ENCODE results near the gene NPIPA5.
"Not testable (repeated sequence)": the region's sequence is repeated elsewhere in the genome, so short reads cannot be mapped to it uniquely, and the experiment has no call there.

NPIPA5 gene

GRCh38 chr16:15400314-15400713 lies 22.2 kb upstream of the NPIPA5 start:
- H3K4me1 Mint-ChIP-seq (ENCODE audit: low read depth); H3K9me3 Mint-ChIP-seq; H3K4me3 Mint-ChIP-seq; DNase-seq; H3K36me3 Mint-ChIP-seq (ENCODE audit: low read depth); H3K27ac Mint-ChIP-seq: not testable (repeated sequence)
- H3K27me3 Mint-ChIP-seq, result peaks cover 38% of the 10 kb centered on the region

- no peak overlapping the region for H3K4me3 Mint-ChIP-seq
- H3K4me1 Mint-ChIP-seq (ENCODE audit: low read depth), result no peaks in the 10 kb centered on the region
- DNase-seq, result no peak
- H3K27me3 Mint-ChIP-seq, result peaks cover 46% of the 10 kb centered on the region
- no peaks in the 10 kb centered on the region for H3K9me3 Mint-ChIP-seq
- no peaks in the 10 kb centered on the region for H3K36me3 Mint-ChIP-seq (ENCODE audit: low read depth)
- no peak overlapping the region for H3K27ac Mint-ChIP-seq
Measured at GRCh38 chr16:15399317-15399716, 21.2 kb upstream of the NPIPA5 start.

GRCh38 chr16:15398618-15399316 lies 20.7 kb upstream of the NPIPA5 start:
- no peak for DNase-seq
- H3K4me3 Mint-ChIP-seq, result no peak overlapping the region
- no peaks in the 10 kb centered on the region for H3K9me3 Mint-ChIP-seq
- H3K36me3 Mint-ChIP-seq (ENCODE audit: low read depth), result no peaks in the 10 kb centered on the region
- H3K27ac Mint-ChIP-seq, result no peak overlapping the region
- no peaks in the 10 kb centered on the region for H3K4me1 Mint-ChIP-seq (ENCODE audit: low read depth)
- peaks cover 51% of the 10 kb centered on the region for H3K27me3 Mint-ChIP-seq

GRCh38 chr16:15396948-15397594 lies 19.0 kb upstream of the NPIPA5 start:
- Mint-ChIP-seq H3K27ac (no peak overlapping the region), H3K27me3 (peaks cover 53% of the 10 kb centered on the region), H3K4me3 (no peak overlapping the region), H3K9me3 (no peaks in the 10 kb centered on the region), H3K36me3 (ENCODE audit: low read depth) (no peaks in the 10 kb centered on the region), H3K4me1 (ENCODE audit: low read depth) (no peaks in the 10 kb centered on the region)
- no peak for DNase-seq

- not testable (repeated sequence) for H3K27ac Mint-ChIP-seq; H3K36me3 Mint-ChIP-seq (ENCODE audit: low read depth); H3K9me3 Mint-ChIP-seq; DNase-seq; H3K4me1 Mint-ChIP-seq (ENCODE audit: low read depth)
- Mint-ChIP-seq H3K27me3 (peaks cover 56% of the 10 kb centered on the region), H3K4me3 (peak overlapping the region; percentile 43)
Measured at GRCh38 chr16:15396509-15396829, 18.4 kb upstream of the NPIPA5 start.

- Mint-ChIP-seq H3K4me3 (peak within 1 kb of the TSS; percentile 44), H3K27me3 (peaks cover 60% of the 10 kb centered on the region)
- DNase-seq; H3K9me3 Mint-ChIP-seq; H3K27ac Mint-ChIP-seq; H3K36me3 Mint-ChIP-seq (ENCODE audit: low read depth); H3K4me1 Mint-ChIP-seq (ENCODE audit: low read depth): not testable (repeated sequence)
Measured at GRCh38 chr16:15395631-15396508, 17.8 kb upstream of the NPIPA5 start, which contains the start of gene MPV17L. MPV17L (plus strand) TSS chr16:15395754; CDS start chr16:15395898, 144 bp downstream.

GRCh38 chr16:15393025-15393424 lies 14.9 kb upstream of the NPIPA5 start:
- peaks cover 46% of the 10 kb centered on the region for H3K27me3 Mint-ChIP-seq
- H3K27ac Mint-ChIP-seq; H3K9me3 Mint-ChIP-seq; H3K4me3 Mint-ChIP-seq; H3K4me1 Mint-ChIP-seq (ENCODE audit: low read depth); H3K36me3 Mint-ChIP-seq (ENCODE audit: low read depth); DNase-seq: not testable (repeated sequence)

- DNase-seq; H3K36me3 Mint-ChIP-seq (ENCODE audit: low read depth); H3K9me3 Mint-ChIP-seq; H3K4me1 Mint-ChIP-seq (ENCODE audit: low read depth); H3K27ac Mint-ChIP-seq; H3K4me3 Mint-ChIP-seq: not testable (repeated sequence)
- H3K27me3 Mint-ChIP-seq, result peaks cover 18% of the 10 kb centered on the region
Measured at GRCh38 chr16:15389916-15390315, 11.8 kb upstream of the NPIPA5 start.

GRCh38 chr16:15388060-15388459 lies 10.0 kb upstream of the NPIPA5 start:
- H3K4me3 Mint-ChIP-seq; H3K4me1 Mint-ChIP-seq (ENCODE audit: low read depth); H3K27me3 Mint-ChIP-seq; H3K27ac Mint-ChIP-seq; H3K9me3 Mint-ChIP-seq; DNase-seq; H3K36me3 Mint-ChIP-seq (ENCODE audit: low read depth): not testable (repeated sequence)

- H3K27ac Mint-ChIP-seq; DNase-seq; H3K27me3 Mint-ChIP-seq; H3K4me3 Mint-ChIP-seq; H3K9me3 Mint-ChIP-seq; H3K36me3 Mint-ChIP-seq (ENCODE audit: low read depth); H3K4me1 Mint-ChIP-seq (ENCODE audit: low read depth): not testable (repeated sequence)
Measured at GRCh38 chr16:15382810-15383209, 4.7 kb upstream of the NPIPA5 start.

- H3K9me3 Mint-ChIP-seq; H3K4me3 Mint-ChIP-seq; H3K27me3 Mint-ChIP-seq; H3K4me1 Mint-ChIP-seq (ENCODE audit: low read depth); H3K27ac Mint-ChIP-seq; H3K36me3 Mint-ChIP-seq (ENCODE audit: low read depth); DNase-seq: not testable (repeated sequence)
Measured at GRCh38 chr16:15357495-15357894, 20.6 kb downstream of the NPIPA5 start.

- DNase-seq; H3K9me3 Mint-ChIP-seq; H3K4me3 Mint-ChIP-seq; H3K27ac Mint-ChIP-seq; H3K36me3 Mint-ChIP-seq (ENCODE audit: low read depth); H3K4me1 Mint-ChIP-seq (ENCODE audit: low read depth); H3K27me3 Mint-ChIP-seq: not testable (repeated sequence)
Measured at GRCh38 chr16:15354846-15355245, 23.2 kb downstream of the NPIPA5 start.

GRCh38 chr16:15352852-15353251 lies 25.2 kb downstream of the NPIPA5 start:
- not testable (repeated sequence) for DNase-seq; H3K4me1 Mint-ChIP-seq (ENCODE audit: low read depth); H3K27ac Mint-ChIP-seq; H3K4me3 Mint-ChIP-seq; H3K36me3 Mint-ChIP-seq (ENCODE audit: low read depth); H3K9me3 Mint-ChIP-seq; H3K27me3 Mint-ChIP-seq

GRCh38 chr16:15351745-15352144 lies 26.3 kb downstream of the NPIPA5 start:
- H3K4me3 Mint-ChIP-seq; H3K36me3 Mint-ChIP-seq (ENCODE audit: low read depth); H3K27ac Mint-ChIP-seq; H3K9me3 Mint-ChIP-seq; H3K4me1 Mint-ChIP-seq (ENCODE audit: low read depth); DNase-seq; H3K27me3 Mint-ChIP-seq: not testable (repeated sequence)

- not testable (repeated sequence) for H3K27me3 Mint-ChIP-seq, H3K9me3 Mint-ChIP-seq, H3K4me3 Mint-ChIP-seq
Measured at GRCh38 chr16:15351251-15351650, 26.8 kb downstream of the NPIPA5 start.

More at GRCh38 chr16:15351251-15351650, 26.8 kb downstream of the NPIPA5 start:
- H3K36me3 Mint-ChIP-seq (ENCODE audit: low read depth); DNase-seq; H3K27ac Mint-ChIP-seq; H3K4me1 Mint-ChIP-seq (ENCODE audit: low read depth): not testable (repeated sequence)

All from activated T-cell treated with anti-CD3 and anti-CD28 coated beads, Interleukin-2, amount 50 U/mL, for 24 hours (primary cell).